ENCODE measurements around the gene BTBD16. TPM values are rescaled to one million over a fixed set of nuclear protein-coding genes. Genes with fewer than 3 reads are reported as not detected.

The BTBD16 gene
- total and polyA plus RNA-seq, 7 donors, result 0.12 to 0.55 (median 0.54) TPM; not detected in 4

DNA sequence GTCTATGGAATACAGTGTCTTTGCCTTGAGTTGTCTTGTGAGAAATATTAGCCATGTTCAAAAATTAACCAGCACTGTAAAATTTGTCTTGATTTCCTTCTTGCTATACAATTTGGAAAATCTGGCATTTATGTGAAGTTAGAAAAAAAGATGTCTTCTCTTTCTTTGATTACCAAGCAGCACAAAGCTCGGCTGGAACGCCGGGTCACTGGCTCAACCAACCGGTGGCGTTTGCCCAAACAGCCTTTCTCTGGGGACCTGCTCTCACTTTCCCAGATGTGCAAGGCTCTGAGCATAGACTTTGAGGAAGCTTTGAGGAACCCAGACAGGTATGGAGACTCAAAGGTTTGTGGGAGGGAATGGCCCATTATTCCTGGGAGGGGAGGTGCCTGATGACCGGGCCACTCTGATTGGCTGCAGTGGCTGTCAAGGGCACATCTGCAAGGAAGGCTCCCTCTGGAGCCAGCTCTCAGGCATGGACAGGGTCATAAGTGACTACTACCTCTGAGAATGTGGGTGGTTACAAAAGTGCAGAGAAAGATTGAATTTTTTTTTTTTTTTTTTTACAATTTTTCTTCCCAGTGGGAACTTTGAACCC is 5.6 kb downstream of the BTBD16 start:
- Histone ChIP-seq H3K36me3 (peaks cover 0 to 2% (median 0%) of the 10 kb centered on the region in 4 donors), H3K4me1 (no peaks in the 10 kb centered on the region), H3K27me3 (no peaks in the 10 kb centered on the region), H3K4me3 (no peak overlapping the region), H3K9me3 (no peaks in the 10 kb centered on the region), H3K27ac (no peak overlapping the region)
- TF ChIP-seq POLR2AphosphoS5 (IDR thresholded peaks at IDR 0.05), result no peak
- DNase-seq, result peak; percentile 28
- WGBS, 2 donors, result 97% methylated on average over 6 of the region's 6 CpGs
- intact Hi-C loops (cut with DNase I), result loop anchor here (5.0 kb wide), 1 partner anchor 291 kb away; no protein-coding TSS in a partner anchor

DNA sequence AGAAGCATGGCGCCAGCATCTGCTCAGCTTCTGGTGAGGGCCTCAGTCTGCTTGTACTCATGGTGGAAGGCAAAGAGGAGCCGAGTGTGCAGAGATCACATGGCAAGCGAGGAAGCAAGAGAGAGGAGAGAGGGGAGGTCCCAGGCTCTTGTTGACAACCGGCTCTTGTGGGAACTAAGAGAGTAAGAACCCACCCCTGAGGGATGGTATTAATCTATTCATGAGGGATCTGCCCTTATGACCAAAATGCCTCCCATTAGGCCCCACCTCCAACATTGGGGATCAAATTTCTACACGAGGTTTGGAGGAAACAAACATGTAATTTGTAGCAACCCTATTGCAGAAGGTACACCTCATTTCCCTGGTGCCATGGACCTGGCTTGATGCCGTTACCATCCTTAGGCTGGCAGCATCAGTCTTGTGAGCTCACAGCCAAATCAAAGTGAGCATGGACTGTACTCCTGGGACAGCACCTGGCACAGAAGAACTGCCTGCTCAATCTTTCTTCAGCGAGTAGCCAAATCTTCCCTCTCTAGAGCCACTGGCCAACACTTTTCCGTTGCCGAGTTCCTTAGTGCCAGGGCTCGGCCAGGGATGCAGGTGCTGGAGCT is 6.5 kb downstream of the BTBD16 start:
- no peaks in the 10 kb centered on the region for H3K4me1 ChIP-seq
- DNase-seq, result peak; percentile 19
- 81 to 83% methylated on average over 10 of the region's 10 CpGs for WGBS, 2 donors
- H3K9me3 ChIP-seq, result no peaks in the 10 kb centered on the region
- no peaks in the 10 kb centered on the region for H3K36me3 ChIP-seq
- intact Hi-C loops (cut with DNase I), result loop anchor here (5.0 kb wide), 1 partner anchor 290 kb away; no protein-coding TSS in a partner anchor
- H3K4me3 ChIP-seq, result no peak overlapping the region
- no peaks in the 10 kb centered on the region for H3K27me3 ChIP-seq
- no peak for TF ChIP-seq POLR2AphosphoS5 (IDR thresholded peaks at IDR 0.05)
- TF ChIP-seq, protein P1, sequence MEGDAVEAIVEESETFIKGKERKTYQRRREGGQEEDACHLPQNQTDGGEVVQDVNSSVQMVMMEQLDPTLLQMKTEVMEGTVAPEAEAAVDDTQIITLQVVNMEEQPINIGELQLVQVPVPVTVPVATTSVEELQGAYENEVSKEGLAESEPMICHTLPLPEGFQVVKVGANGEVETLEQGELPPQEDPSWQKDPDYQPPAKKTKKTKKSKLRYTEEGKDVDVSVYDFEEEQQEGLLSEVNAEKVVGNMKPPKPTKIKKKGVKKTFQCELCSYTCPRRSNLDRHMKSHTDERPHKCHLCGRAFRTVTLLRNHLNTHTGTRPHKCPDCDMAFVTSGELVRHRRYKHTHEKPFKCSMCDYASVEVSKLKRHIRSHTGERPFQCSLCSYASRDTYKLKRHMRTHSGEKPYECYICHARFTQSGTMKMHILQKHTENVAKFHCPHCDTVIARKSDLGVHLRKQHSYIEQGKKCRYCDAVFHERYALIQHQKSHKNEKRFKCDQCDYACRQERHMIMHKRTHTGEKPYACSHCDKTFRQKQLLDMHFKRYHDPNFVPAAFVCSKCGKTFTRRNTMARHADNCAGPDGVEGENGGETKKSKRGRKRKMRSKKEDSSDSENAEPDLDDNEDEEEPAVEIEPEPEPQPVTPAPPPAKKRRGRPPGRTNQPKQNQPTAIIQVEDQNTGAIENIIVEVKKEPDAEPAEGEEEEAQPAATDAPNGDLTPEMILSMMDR (IDR thresholded peaks at IDR 0.05), result no peak
- TF ChIP-seq POLR2A (IDR thresholded peaks at IDR 0.05), result no peak
- TF ChIP-seq EP300 (IDR thresholded peaks at IDR 0.05), result no peak
- H3K27ac ChIP-seq, result no peak overlapping the region

DNA sequence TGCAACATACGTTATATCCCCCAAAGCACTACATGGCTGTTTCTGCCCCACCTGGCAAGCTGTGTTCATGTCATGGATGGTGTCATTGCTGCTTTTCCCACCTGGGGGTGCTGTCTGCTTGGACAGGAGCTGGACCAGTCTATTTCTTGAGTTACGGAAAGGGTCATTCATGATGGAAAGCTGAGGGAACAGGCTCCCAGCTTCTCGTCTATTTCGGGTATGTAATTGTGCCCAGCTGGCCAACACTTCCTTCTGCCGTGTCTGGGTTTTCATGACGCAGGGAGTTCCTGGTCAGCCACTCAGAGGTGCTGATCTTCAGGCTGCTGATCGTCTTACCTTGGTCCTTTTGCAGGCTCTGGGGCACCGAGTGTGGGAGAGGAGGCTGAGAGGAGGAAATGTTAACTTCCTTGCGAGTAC is 8.6 kb downstream of the BTBD16 start:
- 42 to 47% methylated on average over 9 of the region's 9 CpGs for WGBS, 2 donors
- peaks cover 0 to 8% (median 2%) of the 10 kb centered on the region in 4 donors for H3K4me1 ChIP-seq
- H3K27ac ChIP-seq, result no peak overlapping the region
- H3K9me3 ChIP-seq, result no peaks in the 10 kb centered on the region
- peak; percentile 58 for DNase-seq
- no peaks in the 10 kb centered on the region for H3K27me3 ChIP-seq
- no peak for TF ChIP-seq POLR2AphosphoS5 (IDR thresholded peaks at IDR 0.05)
- TF ChIP-seq EP300 (IDR thresholded peaks at IDR 0.05), result no peak
- TF ChIP-seq, protein P1 (IDR thresholded peaks at IDR 0.05), result peak in 3 of 4 experiments; percentile 23 to 51 (median 44)
- no peak for TF ChIP-seq POLR2A (IDR thresholded peaks at IDR 0.05)
- no peaks in the 10 kb centered on the region for H3K36me3 ChIP-seq
- no peak overlapping the region for H3K4me3 ChIP-seq
- intact Hi-C loops (cut with DNase I), result loop anchor here (5.0 kb wide), 1 partner anchor 288 kb away; no protein-coding TSS in a partner anchor

DNA sequence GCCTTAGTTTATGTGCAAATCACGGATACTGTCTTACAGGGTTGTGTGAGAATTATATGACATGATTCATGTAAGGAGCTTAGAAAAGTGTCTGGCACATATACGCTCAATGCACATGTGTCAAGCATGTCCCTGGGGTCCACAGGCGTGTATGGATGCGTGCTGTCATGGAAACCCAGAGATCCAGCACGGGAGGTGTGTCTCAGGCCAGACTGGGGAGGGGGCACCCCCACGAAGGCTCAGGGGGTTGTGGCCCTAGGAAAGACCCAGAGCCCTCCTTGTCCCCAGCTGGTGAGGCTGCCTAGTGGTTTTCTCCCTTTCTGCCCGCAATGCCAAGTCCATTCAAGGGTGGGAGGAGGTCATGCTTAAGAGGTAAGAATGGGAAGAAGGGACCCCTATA is 9.1 kb downstream of the BTBD16 start:
- Histone ChIP-seq H3K9me3 (no peaks in the 10 kb centered on the region), H3K4me1 (peaks cover 0 to 12% (median 4%) of the 10 kb centered on the region in 4 donors), H3K27ac (no peak overlapping the region), H3K27me3 (no peaks in the 10 kb centered on the region), H3K36me3 (no peaks in the 10 kb centered on the region), H3K4me3 (no peak overlapping the region)
- intact Hi-C loops (cut with DNase I), result no loop called here
- TF ChIP-seq POLR2AphosphoS5 (IDR thresholded peaks at IDR 0.05), result no peak
- TF ChIP-seq EP300 (IDR thresholded peaks at IDR 0.05), result no peak
- no peak for TF ChIP-seq POLR2A (IDR thresholded peaks at IDR 0.05)
- TF ChIP-seq, protein P1 (IDR thresholded peaks at IDR 0.05), result no peak
- DNase-seq, result peak; percentile 35
- 75 to 79% methylated on average over 7 of the region's 7 CpGs for WGBS, 2 donors

DNA sequence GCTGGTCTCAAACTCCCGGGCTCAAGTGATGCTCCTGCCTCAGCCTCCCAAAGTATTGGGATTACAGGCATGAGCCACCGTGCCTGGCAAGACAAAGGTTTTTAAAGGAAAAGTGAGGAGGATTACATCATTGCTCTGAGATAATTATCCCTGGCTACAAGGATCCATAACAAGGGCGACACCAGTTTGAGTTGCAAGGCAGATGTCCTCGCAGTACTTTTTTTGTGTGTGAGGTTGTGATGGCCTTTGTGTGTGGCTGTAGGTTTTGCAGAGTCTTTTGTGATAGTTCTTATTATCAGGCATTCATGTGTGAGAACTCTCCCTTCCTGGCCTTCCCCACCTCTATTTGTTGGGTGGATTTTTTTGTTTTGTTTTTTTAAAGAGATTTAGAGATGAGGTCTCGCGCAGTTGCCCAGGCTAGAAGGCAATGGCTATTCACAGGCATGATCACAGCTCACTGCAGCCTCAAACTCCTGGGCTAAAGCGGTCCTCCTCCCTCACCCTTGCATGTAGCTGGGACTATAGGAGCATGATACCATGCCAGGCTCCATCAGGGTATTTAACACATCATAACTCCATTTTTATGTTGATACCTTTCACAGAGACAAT is 10.0 kb downstream of the BTBD16 start:
- intact Hi-C loops (cut with DNase I), result no loop called here
- H3K27me3 ChIP-seq, result no peaks in the 10 kb centered on the region
- TF ChIP-seq EP300 (IDR thresholded peaks at IDR 0.05), result no peak
- TF ChIP-seq, protein P1 (IDR thresholded peaks at IDR 0.05), result no peak
- TF ChIP-seq POLR2AphosphoS5 (IDR thresholded peaks at IDR 0.05), result no peak
- TF ChIP-seq POLR2A (IDR thresholded peaks at IDR 0.05), result no peak
- H3K9me3 ChIP-seq, result no peaks in the 10 kb centered on the region
- no peaks in the 10 kb centered on the region for H3K36me3 ChIP-seq
- peaks cover 0 to 12% (median 6%) of the 10 kb centered on the region in 4 donors for H3K4me1 ChIP-seq
- H3K27ac ChIP-seq, result no peak overlapping the region
- no peak for DNase-seq
- no peak overlapping the region for H3K4me3 ChIP-seq
- 92 to 93% methylated on average over 7 of the region's 7 CpGs for WGBS, 2 donors

Data from sigmoid colon (tissue), 7 donors.